Measurements from ENCODE around the gene ALOX15B.
"Not testable (repeated sequence)": the region's sequence is repeated elsewhere in the genome, so short reads cannot be mapped to it uniquely, and the experiment has no call there.

The ALOX15B gene

DNA sequence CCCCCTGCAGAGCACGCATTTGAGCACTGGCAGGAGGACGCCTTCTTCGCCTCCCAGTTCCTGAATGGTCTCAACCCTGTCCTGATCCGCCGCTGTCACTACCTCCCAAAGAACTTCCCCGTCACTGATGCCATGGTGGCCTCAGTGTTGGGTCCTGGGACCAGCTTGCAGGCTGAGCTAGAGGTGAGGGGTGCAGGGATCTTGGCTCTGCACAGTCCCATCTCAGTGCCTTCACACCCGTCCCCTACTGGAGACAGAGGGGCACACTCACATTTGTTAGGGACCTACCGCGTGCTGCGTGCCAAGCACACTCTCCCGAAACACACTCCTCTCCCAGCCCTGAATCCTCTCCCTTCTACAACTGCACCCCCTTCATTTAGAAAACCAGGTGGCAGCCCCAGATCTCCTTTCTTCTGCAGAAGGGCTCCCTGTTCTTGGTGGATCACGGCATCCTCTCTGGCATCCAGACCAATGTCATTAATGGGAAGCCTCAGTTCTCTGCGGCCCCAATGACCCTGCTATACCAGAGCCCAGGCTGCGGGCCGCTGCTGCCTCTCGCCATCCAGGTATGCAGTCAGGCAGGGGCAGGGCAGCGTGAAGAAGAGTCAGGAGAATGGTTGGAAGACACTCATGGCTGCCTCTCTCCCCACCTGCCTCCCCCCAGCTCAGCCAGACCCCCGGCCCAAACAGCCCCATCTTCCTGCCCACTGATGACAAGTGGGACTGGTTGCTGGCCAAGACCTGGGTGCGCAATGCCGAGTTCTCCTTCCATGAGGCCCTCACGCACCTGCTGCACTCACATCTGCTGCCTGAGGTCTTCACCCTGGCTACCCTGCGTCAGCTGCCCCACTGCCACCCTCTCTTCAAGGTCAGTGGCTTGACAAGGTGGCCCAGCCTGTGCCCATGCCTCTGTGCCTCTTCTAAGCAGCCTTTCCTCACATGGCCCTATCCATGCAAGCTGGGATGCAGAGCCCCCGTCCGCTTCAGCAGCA, 6.3 kb downstream of the ALOX15B start:
- FAIRE-seq, result no peak

- no peak for FAIRE-seq
Observed at GRCh38 chr17:8046306-8046928, 7.6 kb downstream of the ALOX15B start.

DNA sequence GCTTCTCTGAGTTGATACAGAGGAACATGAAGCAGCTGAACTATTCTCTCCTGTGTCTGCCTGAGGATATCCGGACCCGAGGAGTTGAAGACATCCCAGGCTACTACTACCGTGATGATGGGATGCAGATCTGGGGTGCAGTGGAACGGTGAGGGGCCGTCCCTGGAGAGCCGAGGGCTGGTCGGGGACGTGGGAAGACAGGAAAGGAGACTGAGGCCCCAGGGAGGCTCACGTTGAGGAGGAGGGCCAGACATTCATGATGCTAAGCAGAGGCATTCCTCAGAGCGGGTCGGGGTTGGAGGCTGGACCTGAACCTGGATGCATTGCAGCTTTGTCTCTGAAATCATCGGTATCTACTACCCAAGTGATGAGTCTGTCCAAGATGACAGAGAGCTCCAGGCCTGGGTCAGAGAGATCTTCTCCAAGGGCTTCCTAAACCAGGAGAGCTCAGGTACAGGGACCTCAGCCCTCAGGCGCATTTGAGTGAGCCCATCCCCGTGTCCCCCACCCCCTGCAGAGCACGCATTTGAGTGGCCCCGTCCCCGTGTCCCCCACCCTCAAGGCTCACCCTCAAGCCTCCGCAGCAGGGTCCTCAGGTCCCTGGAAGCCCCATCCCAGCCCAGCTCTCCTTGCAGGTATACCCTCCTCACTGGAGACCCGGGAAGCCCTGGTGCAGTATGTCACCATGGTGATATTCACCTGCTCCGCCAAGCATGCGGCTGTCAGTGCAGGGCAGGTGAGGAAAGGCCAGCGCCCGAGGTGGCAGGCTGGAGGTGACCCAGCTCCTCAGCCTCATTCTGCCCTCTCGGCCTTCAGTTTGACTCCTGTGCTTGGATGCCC, 8.3 kb downstream of the ALOX15B start:
- no peak for FAIRE-seq

DNA sequence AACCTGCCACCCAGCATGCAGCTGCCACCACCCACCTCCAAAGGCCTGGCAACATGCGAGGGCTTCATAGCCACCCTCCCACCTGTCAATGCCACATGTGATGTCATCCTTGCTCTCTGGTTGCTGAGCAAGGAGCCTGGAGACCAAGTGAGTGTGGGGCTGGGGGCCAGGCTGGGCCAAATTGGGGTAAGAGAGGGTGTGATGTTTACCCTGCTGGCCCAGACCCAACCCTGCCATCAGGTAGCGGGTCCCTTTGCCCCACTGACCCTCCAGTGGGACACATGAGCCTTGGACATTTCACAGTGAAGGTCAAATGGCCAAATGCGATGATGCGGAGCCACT, 8.9 kb downstream of the ALOX15B start:
- FAIRE-seq, result no peak

GRCh38 chr17:8048236-8048635, 9.4 kb downstream of the ALOX15B start:
- FAIRE-seq, result no peak

- no peak for FAIRE-seq
Observed at GRCh38 chr17:8048736-8049135, 9.9 kb downstream of the ALOX15B start.

GRCh38 chr17:8051831-8052230, 13.0 kb downstream of the ALOX15B start:
- FAIRE-seq, result no peak

DNA sequence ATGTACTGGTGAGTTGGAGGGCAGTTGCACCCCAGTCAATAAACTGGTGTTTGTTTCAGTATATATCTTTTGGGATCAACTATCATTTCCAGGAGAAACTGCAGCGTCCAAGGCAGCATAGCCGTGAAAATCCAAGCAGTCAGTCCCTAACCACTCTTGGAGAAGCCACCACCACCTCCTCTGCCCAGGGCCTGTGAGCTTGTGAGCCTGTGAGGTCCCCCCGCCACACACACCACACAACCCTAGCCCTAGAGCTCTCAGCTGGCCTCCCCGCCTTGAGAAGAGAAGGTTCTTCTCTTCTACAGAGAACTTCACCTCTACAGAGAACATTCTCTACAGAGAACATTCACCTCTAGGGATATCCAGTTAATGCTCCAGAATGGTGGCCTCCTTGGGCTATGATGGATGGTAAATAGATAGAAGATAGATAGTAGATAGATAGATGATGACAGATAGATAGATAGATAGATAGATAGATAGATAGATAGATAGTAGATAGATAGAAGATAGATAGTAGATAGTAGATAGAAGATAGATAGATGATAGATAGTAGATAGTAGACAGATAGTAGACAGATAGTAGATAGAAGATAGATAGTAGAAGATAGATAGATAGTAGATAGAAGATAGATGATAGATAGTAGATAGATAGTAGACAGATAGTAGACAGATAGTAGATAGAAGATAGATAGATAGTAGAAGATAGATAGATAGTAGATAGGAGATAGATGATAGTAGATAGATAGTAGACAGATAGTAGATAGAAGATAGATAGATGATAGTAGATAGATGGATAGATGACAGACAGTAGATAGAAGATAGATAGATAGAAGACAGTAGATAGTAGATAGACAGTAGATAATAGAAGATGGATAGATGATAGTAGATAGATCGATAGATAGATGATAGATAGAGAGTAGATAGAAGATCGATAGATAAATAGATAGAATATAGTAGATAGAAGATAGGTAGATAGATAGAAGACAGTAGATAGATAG, 13.7 kb downstream of the ALOX15B start:
- FAIRE-seq, result no peak

- no peak for FAIRE-seq
Observed at GRCh38 chr17:8053600-8053999, 14.7 kb downstream of the ALOX15B start.

DNA sequence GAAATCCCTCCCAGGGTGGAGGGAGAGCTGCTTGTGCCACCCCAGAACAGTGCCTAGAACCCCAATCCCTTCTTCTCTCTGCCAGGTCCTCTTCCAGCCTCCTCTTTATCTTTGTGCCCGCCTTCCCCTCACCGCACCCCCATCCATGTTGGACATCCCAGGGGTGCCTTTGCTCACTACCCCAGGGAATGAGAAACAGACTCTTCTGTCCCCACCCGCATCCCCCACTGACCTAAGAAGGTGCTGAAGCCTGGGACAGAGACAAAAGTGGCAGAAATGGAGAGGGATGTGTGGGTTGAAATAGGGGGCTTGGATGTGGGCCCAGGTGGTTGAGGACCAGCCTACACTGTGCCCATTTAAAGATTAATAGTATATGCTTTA, 17.0 kb downstream of the ALOX15B start:
- FAIRE-seq, result no peak

DNA sequence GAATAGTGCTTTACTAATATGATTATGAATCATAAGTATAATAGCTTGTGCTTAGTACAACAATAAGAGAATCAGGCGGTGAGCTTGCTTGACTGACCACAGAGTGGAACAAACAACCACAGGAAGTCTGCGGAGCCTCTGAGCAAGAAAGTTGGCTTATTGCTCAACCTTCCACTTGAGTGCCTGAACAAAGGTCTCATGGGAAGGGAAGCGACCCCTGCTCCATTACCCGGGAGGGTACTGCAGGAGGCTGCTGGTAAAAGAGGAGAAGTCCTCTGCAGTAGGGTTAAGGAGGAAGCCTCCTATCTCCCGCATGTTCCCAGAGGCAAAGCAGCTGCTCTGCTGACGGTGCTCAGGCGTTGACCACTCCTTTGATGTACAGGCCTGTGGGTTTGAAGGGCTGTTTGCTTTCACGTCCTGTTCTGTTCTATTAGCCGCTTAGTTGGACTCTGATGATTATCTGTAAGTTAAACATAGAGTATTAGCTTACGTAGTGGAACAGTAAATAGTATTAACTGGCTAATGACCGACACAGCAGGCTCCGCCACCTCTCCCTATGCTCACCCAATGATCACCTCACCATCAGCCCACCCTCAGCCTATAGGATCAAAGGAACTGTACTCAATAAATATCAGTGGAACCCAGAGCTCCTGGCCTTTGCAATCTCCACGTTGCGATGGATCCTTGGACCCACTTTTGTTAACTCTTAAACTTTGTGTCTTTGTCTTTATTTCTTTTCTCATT, 17.5 kb downstream of the ALOX15B start:
- FAIRE-seq, result peak; percentile 13

- FAIRE-seq, result no peak
Observed at GRCh38 chr17:8056976-8057625, 18.2 kb downstream of the ALOX15B start.

DNA sequence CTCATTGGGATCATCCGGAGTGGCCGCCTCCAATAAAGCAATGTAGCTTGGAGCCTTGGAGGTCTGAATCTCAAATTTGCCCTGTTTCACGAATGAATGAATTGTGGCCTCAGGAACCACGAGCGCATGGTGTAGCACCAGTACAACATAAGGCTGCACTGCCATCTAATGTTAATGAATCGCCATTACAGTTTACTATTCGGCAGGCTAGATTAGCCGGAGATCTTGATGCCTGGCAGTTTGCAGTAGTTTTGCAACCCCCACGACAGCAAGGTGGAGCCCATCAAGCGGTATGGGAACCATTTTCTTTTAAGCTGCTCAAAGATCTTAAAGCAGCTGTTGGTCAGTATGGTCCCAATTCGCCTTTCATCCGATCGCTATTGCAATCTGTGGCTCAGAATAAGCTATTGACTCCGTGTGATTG, 18.8 kb downstream of the ALOX15B start:
- peak; percentile 84 for FAIRE-seq

DNA sequence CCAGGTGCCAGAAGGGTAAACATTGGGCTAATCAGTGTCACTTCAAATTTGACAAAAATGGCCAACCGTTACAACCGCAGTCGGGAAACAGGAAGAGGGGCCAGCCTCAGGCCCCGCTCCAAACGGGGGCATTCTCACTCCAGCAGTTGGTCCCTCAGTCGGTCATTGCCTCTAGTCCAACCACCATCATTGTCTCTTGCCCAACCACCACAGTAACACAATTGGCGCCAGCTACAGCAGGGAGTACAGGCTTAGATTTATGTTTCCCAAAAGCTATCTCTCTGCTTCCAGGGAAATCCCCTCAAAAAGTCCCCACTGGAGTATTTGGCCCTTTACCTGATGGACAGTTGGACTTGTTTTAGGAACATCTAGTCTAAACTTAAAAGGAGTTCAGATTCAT, 20.3 kb downstream of the ALOX15B start:
- FAIRE-seq, result no peak

- peak; percentile 95 for FAIRE-seq
Observed at GRCh38 chr17:8060274-8060673, 21.4 kb downstream of the ALOX15B start.

- FAIRE-seq, result not testable (repeated sequence)
Observed at GRCh38 chr17:8061851-8062250, 23.0 kb downstream of the ALOX15B start.

GRCh38 chr17:8062435-8062806, 23.6 kb downstream of the ALOX15B start:
- no peak for FAIRE-seq

- no peak for FAIRE-seq
Observed at GRCh38 chr17:8062807-8063483, 24.1 kb downstream of the ALOX15B start.

GRCh38 chr17:8063761-8064534, 25.1 kb downstream of the ALOX15B start:
- no peak for FAIRE-seq

Measured in islet of Langerhans (tissue), 1 donor.